GM10248 (cell line): ENCODE measurements around the gene GRK3.

Source experiments
- CTCF ChIA-PET: fragments of 300-600 bp; sonication (Branson Sonifier 250); formaldehyde crosslinking; extraction: SDS; loops from one replicate; lab custom pipeline; 2021; ENCODE audit warnings: antibody characterized with exemption; lab: Yijun Ruan, JAX
- POLR2A ChIA-PET: fragments of 350-650 bp; sonication (Branson Sonifier 250); formaldehyde crosslinking; extraction: SDS; loops from one replicate; lab custom pipeline; 2020; ENCODE audit warnings: antibody characterized with exemption; lab: Yijun Ruan, JAX
- DNase-seq: peaks from one replicate; pipeline ENCODE4 v3.0.0; 2012; ENCODE audit errors: extremely low spot score
- TF ChIP-seq, protein P1 (sequence below): IDR thresholded peaks from 2 replicates; pipeline ENCODE4 v1.5.1; 2012; ENCODE audit warnings: mild to moderate bottlenecking, low read depth; ENCODE audit errors: extremely low read depth, missing control alignments, control extremely low read depth

Gene GRK3

GRCh38 chr22:25751174-25751581 is 186.7 kb downstream of the GRK3 start:
- ChIA-PET POLR2A (no interaction called here), CTCF (interaction anchor here (0.7 to 1.7 kb wide), 4 partner anchors 10 to 22 kb away, joined by 3 to 6 read pairs (median 4); no protein-coding TSS in a partner anchor)
- no peak for DNase-seq
- TF ChIP-seq, protein P1, sequence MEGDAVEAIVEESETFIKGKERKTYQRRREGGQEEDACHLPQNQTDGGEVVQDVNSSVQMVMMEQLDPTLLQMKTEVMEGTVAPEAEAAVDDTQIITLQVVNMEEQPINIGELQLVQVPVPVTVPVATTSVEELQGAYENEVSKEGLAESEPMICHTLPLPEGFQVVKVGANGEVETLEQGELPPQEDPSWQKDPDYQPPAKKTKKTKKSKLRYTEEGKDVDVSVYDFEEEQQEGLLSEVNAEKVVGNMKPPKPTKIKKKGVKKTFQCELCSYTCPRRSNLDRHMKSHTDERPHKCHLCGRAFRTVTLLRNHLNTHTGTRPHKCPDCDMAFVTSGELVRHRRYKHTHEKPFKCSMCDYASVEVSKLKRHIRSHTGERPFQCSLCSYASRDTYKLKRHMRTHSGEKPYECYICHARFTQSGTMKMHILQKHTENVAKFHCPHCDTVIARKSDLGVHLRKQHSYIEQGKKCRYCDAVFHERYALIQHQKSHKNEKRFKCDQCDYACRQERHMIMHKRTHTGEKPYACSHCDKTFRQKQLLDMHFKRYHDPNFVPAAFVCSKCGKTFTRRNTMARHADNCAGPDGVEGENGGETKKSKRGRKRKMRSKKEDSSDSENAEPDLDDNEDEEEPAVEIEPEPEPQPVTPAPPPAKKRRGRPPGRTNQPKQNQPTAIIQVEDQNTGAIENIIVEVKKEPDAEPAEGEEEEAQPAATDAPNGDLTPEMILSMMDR: no peak

- no peak for DNase-seq
- TF ChIP-seq, protein P1: no peak
- POLR2A ChIA-PET: no interaction called here
- CTCF ChIA-PET: interaction anchor here (1.5 to 1.6 kb wide), 2 partner anchors 9 to 21 kb away, joined by 3 read pairs; no protein-coding TSS in a partner anchor
Observed at GRCh38 chr22:25752615-25753214, 188.2 kb downstream of the GRK3 start.

DNA sequence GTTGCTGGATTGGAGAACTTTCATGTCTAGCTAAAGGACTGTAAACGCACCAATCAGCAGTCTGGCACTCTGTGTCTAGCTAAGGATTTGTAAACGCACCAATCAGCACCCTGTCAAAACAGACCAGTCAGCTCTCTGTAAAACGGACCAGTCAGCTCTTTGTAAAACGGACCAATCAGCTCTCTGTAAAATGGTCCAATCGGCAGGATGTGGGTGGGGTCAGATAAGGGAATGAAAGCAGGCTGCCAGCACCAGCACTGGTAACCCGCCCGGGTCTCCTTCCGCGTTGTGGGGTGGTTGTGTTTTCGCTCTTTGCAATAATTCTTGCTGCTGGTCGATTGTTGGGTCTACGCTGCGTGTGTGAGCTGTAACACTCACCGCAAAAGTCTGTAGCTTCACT is 188.8 kb downstream of the GRK3 start:
- ChIA-PET POLR2A (no interaction called here), CTCF (interaction anchor here (1.5 to 1.6 kb wide), 2 partner anchors 9 to 20 kb away, joined by 3 read pairs; no protein-coding TSS in a partner anchor)
- DNase-seq: no peak
- TF ChIP-seq, protein P1: no peak

DNA sequence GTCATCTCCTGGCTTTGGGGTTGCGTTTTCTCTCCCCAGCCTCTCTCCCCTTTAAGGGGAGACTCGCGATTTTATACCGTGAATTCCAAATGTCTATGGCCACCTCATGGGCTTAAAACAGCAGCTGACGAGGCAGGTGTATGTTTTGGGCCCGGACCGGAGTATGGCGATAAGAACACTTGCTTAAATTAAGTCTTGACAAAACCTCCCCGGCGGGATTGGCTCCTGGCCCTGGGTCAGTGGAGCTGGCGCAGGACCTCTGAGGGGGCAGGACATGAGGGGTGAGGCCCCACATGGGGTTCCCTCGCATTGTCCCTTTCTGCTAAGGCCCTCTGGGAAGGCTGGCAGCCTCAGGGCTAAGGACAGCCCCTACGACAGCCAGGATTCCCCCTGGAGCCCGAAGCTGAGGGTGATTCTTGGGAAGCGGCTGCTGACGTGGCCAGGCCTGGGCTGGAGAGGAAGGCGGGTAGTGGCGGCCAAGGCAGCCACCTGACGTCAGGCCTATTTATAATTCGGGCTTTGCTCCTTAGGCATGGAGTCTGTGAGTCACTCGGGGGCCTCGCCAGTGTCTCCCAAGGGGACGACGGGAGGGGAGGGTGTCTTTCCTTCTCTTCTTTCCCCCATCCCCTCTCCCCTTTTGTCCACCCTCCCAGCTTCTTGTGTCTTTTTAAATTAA is 190.2 kb downstream of the GRK3 start:
- ChIA-PET CTCF (interaction anchor here (1.2 to 1.5 kb wide), 3 partner anchors 15 to 611 kb away, joined by 3 to 4 read pairs (median 3); no protein-coding TSS in a partner anchor), POLR2A (no interaction called here)
- DNase-seq: no peak
- TF ChIP-seq, protein P1: no peak

- DNase-seq: no peak
- ChIA-PET CTCF (interaction anchor here (1.5 to 1.6 kb wide), 2 partner anchors 16 to 295 kb away, joined by 3 read pairs; no protein-coding TSS in a partner anchor), POLR2A (no interaction called here)
- TF ChIP-seq, protein P1: no peak
Observed at GRCh38 chr22:25757686-25758085, 193.2 kb downstream of the GRK3 start.

DNA sequence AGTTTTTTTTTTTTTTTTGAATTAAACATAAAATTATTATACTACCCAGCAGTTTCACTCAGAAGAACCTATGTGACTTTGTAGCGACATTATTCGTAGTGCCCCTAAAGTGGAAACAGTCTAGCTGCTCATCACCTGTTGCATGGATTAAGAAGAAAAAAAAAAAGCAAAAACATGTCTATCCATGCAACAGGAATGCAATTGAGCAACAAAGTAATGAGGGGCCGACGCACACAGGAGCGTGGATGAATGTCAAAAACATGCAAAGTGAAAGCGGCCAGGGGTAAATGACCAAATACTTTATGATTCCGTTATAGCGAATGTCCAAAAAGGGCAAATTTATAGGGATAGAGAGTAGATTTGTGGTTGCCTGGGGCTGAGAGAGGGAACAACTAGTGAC is 193.8 kb downstream of the GRK3 start:
- no peak for DNase-seq
- CTCF ChIA-PET: interaction anchor here (0.8 to 1.6 kb wide), 2 partner anchors 15 to 296 kb away, joined by 3 to 5 read pairs; no protein-coding TSS in a partner anchor
- POLR2A ChIA-PET: interaction anchor here (0.7 kb wide), 1 partner anchor 27 kb away, joined by 3 read pairs; no protein-coding TSS in a partner anchor
- TF ChIP-seq, protein P1: no peak
